Skeletal muscle satellite cell (primary cell): ENCODE measurements around the gene ATF6B.
"Not testable (repeated sequence)": the region's sequence is repeated elsewhere in the genome, so short reads cannot be mapped to it uniquely, and the experiment has no call there.

Experiments used
- H3K27me3 ChIP-seq: 2 replicates; pipeline ENCODE4 v1.7.0; 2013; ENCODE audit warnings: low read length; ENCODE audit not compliant: control insufficient read depth, insufficient read depth
- H3K36me3 ChIP-seq: 2 replicates; pipeline ENCODE4 v1.7.0; 2013; ENCODE audit warnings: mild to moderate bottlenecking, control low read depth, low read length; ENCODE audit not compliant: insufficient read depth
- H3K4me1 ChIP-seq: 2 replicates; pipeline ENCODE4 v1.7.0; 2013; ENCODE audit warnings: low read length; ENCODE audit not compliant: control insufficient read depth, insufficient read depth
- H3K4me2 ChIP-seq: 2 replicates; pipeline ENCODE4 v1.7.0; 2013; ENCODE audit warnings: mild to moderate bottlenecking, low read length
- H3K4me3 ChIP-seq: 2 replicates; pipeline ENCODE4 v1.7.0; 2013; ENCODE audit warnings: low read length
- H3K9ac ChIP-seq: 2 replicates; pipeline ENCODE4 v1.7.0; 2013; ENCODE audit warnings: mild to moderate bottlenecking, low read depth, low read length, moderate library complexity
- H3K9me3 ChIP-seq: replicated peaks from 2 replicates; pipeline ENCODE4 v1.7.0; 2013; ENCODE audit warnings: mild to moderate bottlenecking, control low read depth, low read length

The ATF6B gene

GRCh38 chr6:32144238-32144637 lies 16.2 kb upstream of the ATF6B start:
- not testable (repeated sequence) for H3K4me1 ChIP-seq, H3K4me2 ChIP-seq, H3K4me3 ChIP-seq, H3K9me3 ChIP-seq, H3K9ac ChIP-seq, H3K36me3 ChIP-seq
- peaks cover 45% of the 10 kb centered on the region for H3K27me3 ChIP-seq

- Histone ChIP-seq H3K9ac (no peak overlapping the region), H3K4me2 (no peak overlapping the region), H3K4me3 (no peak overlapping the region), H3K9me3 (no peaks in the 10 kb centered on the region), H3K4me1 (no peaks in the 10 kb centered on the region), H3K27me3 (peaks cover 25% of the 10 kb centered on the region), H3K36me3 (no peaks in the 10 kb centered on the region)
Observed at GRCh38 chr6:32140420-32141046, 12.5 kb upstream of the ATF6B start.

- no peaks in the 10 kb centered on the region for H3K4me1 ChIP-seq
- no peak overlapping the region for H3K4me3 ChIP-seq
- H3K27me3 ChIP-seq = peaks cover 26% of the 10 kb centered on the region
- no peak overlapping the region for H3K4me2 ChIP-seq
- no peak overlapping the region for H3K9ac ChIP-seq
- no peaks in the 10 kb centered on the region for H3K36me3 ChIP-seq
- no peaks in the 10 kb centered on the region for H3K9me3 ChIP-seq
Observed at GRCh38 chr6:32139590-32139989, 11.5 kb upstream of the ATF6B start.

GRCh38 chr6:32137454-32137853 lies 9.4 kb upstream of the ATF6B start:
- H3K4me3 ChIP-seq = no peak overlapping the region
- H3K9ac ChIP-seq = no peak overlapping the region

GRCh38 chr6:32133786-32134185 lies 5.7 kb upstream of the ATF6B start:
- Histone ChIP-seq H3K9me3 (no peaks in the 10 kb centered on the region), H3K27me3 (peaks cover 18% of the 10 kb centered on the region), H3K36me3 (no peaks in the 10 kb centered on the region), H3K4me3 (no peak overlapping the region), H3K4me2 (no peak overlapping the region), H3K4me1 (peaks cover 10% of the 10 kb centered on the region), H3K9ac (no peak overlapping the region)

More at GRCh38 chr6:32137454-32137853, 9.4 kb upstream of the ATF6B start:
- H3K4me2 ChIP-seq = no peak overlapping the region
- H3K9me3 ChIP-seq = no peaks in the 10 kb centered on the region
- H3K4me1 ChIP-seq = no peaks in the 10 kb centered on the region
- H3K36me3 ChIP-seq = no peaks in the 10 kb centered on the region
- H3K27me3 ChIP-seq = peaks cover 28% of the 10 kb centered on the region

- H3K27me3 ChIP-seq = peaks cover 14% of the 10 kb centered on the region
- H3K4me2 ChIP-seq = no peak overlapping the region
- H3K4me1 ChIP-seq = peaks cover 19% of the 10 kb centered on the region
- H3K9ac ChIP-seq = no peak overlapping the region
- peaks cover 2% of the 10 kb centered on the region for H3K36me3 ChIP-seq
- H3K9me3 ChIP-seq = no peaks in the 10 kb centered on the region
- H3K4me3 ChIP-seq = no peak overlapping the region
Observed at GRCh38 chr6:32132110-32132509, 4.1 kb upstream of the ATF6B start.

- peaks cover 2% of the 10 kb centered on the region for H3K36me3 ChIP-seq
- H3K4me2 ChIP-seq = no peak overlapping the region
- H3K4me3 ChIP-seq = no peak overlapping the region
- H3K4me1 ChIP-seq = peaks cover 24% of the 10 kb centered on the region
- peaks cover 14% of the 10 kb centered on the region for H3K27me3 ChIP-seq
- no peak overlapping the region for H3K9ac ChIP-seq
- no peaks in the 10 kb centered on the region for H3K9me3 ChIP-seq
Observed at GRCh38 chr6:32131439-32131948, 3.4 kb upstream of the ATF6B start.

- peak overlapping the region; percentile 86 for H3K4me3 ChIP-seq
- peaks cover 24% of the 10 kb centered on the region for H3K4me1 ChIP-seq
- H3K27me3 ChIP-seq = peaks cover 4% of the 10 kb centered on the region
- H3K4me2 ChIP-seq = peak overlapping the region; percentile 96
- peaks cover 14% of the 10 kb centered on the region for H3K36me3 ChIP-seq
- peak overlapping the region; percentile 83 for H3K9ac ChIP-seq
- no peaks in the 10 kb centered on the region for H3K9me3 ChIP-seq
Observed at GRCh38 chr6:32129297-32130088, 1.4 kb upstream of the ATF6B start.

- H3K9ac ChIP-seq = peak overlapping the region; percentile 8
Observed at GRCh38 chr6:32128751-32129296, 778 bp upstream of the ATF6B start.

GRCh38 chr6:32127409-32127716 lies 683 bp downstream of the ATF6B start:
- Histone ChIP-seq H3K4me1 (peaks cover 24% of the 10 kb centered on the region), H3K9me3 (no peaks in the 10 kb centered on the region), H3K36me3 (peaks cover 23% of the 10 kb centered on the region), H3K4me2 (peak overlapping the region; percentile 97), H3K4me3 (peak overlapping the region; percentile 98), H3K9ac (peak overlapping the region; percentile 98), H3K27me3 (no peaks in the 10 kb centered on the region)

More at GRCh38 chr6:32128751-32129296, 778 bp upstream of the ATF6B start:
- Histone ChIP-seq H3K27me3 (peaks cover under 1% of the 10 kb centered on the region), H3K36me3 (peaks cover 20% of the 10 kb centered on the region), H3K4me3 (peak overlapping the region; percentile 86), H3K4me2 (peak overlapping the region; percentile 96), H3K4me1 (peaks cover 24% of the 10 kb centered on the region), H3K9me3 (no peaks in the 10 kb centered on the region)

- peaks cover 24% of the 10 kb centered on the region for H3K4me1 ChIP-seq
- H3K9ac ChIP-seq = peak overlapping the region; percentile 98
- peaks cover 27% of the 10 kb centered on the region for H3K36me3 ChIP-seq
- peak overlapping the region; percentile 97 for H3K4me2 ChIP-seq
- no peaks in the 10 kb centered on the region for H3K27me3 ChIP-seq
- no peaks in the 10 kb centered on the region for H3K9me3 ChIP-seq
- peak overlapping the region; percentile 98 for H3K4me3 ChIP-seq
Observed at GRCh38 chr6:32126880-32127279, 1.2 kb downstream of the ATF6B start.
